T-cell (primary cell): Measurements from ENCODE around the gene CD320. TPM values are rescaled to one million over a fixed set of nuclear protein-coding genes. Genes with fewer than 3 reads are reported as not detected.

ENCODE experiments used
- ATAC-seq, 4 experiments: fragments of 200-7000 bp in 3 of 4; fragments of 150-1000 bp in 1 of 4; cut with Tn5 transposase; replicated peaks in 1 of 4; 1 replicate in 3 of 4; 2 replicates in 1 of 4; pipeline ENCODE4 v1.10.0; 2021; ENCODE audit warnings: moderate library complexity in 3 of 4, mild to moderate bottlenecking in 2 of 4, moderate number of reproducible peaks in 1 of 4
- CTCF ChIA-PET, 2 donors: fragments of 300-600 bp; sonication (Branson Sonifier 250); formaldehyde crosslinking; loops; one replicate each; lab custom pipeline; 2022; ENCODE audit warnings: antibody characterized with exemption in 2 of 2; lab: Charles Lee
- POLR2A ChIA-PET, 2 donors: fragments of 300-600 bp; sonication (Branson Sonifier 250); formaldehyde crosslinking; loops; one replicate each; lab custom pipeline; 2022; ENCODE audit warnings: antibody characterized with exemption in 2 of 2; lab: Charles Lee
- DNase-seq, 35 experiments: peaks; one replicate each; pipeline versions ENCODE4 v3.0.0 to v3.0.0-alpha.2; 2013 to 2023
- H3K27ac ChIP-seq: one replicate; pipeline ENCODE4 v1.5.1; 2013; ENCODE audit warnings: low read length
- H3K27me3 ChIP-seq, 2 experiments: replicated peaks in 1 of 2; 1 replicate in 1 of 2; 2 replicates in 1 of 2; pipeline versions ENCODE4 v1.6.1 to v1.7.0; 2013; ENCODE audit warnings: low read length in 1 of 2, mixed read lengths in 1 of 2; ENCODE audit not compliant: control insufficient read depth in 2 of 2, insufficient read depth in 2 of 2; ENCODE audit errors: extremely low read depth in 1 of 2
- H3K36me3 ChIP-seq, 2 donors: 1 replicate in 1 of 2; 2 replicates in 1 of 2; pipeline versions ENCODE4 v1.6.1 to v1.7.0; 2013; ENCODE audit warnings: low read length in 1 of 2; ENCODE audit not compliant: control insufficient read depth in 2 of 2, insufficient read depth in 1 of 2; ENCODE audit errors: extremely low read depth in 1 of 2
- H3K4me1 ChIP-seq, 2 experiments: 1 replicate in 1 of 2; 2 replicates in 1 of 2; pipeline versions ENCODE4 v1.6.1 to v1.7.0; 2013; ENCODE audit warnings: low read length in 2 of 2, mixed read lengths in 1 of 2; ENCODE audit not compliant: insufficient read depth in 2 of 2, control insufficient read depth in 1 of 2; ENCODE audit errors: extremely low read depth in 1 of 2
- H3K4me3 ChIP-seq, 2 donors: 1 replicate in 1 of 2; 2 replicates in 1 of 2; pipeline versions ENCODE4 v1.5.1 to v1.7.0; 2013; ENCODE audit warnings: mild to moderate bottlenecking in 2 of 2, low read length in 1 of 2, moderate library complexity in 1 of 2; ENCODE audit not compliant: control insufficient read depth in 1 of 2; ENCODE audit errors: extremely low read depth in 1 of 2
- H3K9me3 ChIP-seq: 2 replicates; pipeline ENCODE4 v1.7.0; 2013
- H3K27ac Mint-ChIP-seq, 2 donors: one replicate each; pipeline ENCODE4 v1.8.0; 2020 to 2021; ENCODE audit warnings: mild to moderate bottlenecking in 2 of 2, mixed read lengths in 2 of 2
- H3K27me3 Mint-ChIP-seq, 2 donors: one replicate each; pipeline ENCODE4 v1.8.0; 2021 to 2022; ENCODE audit warnings: mixed read lengths in 2 of 2
- H3K36me3 Mint-ChIP-seq: one replicate; pipeline ENCODE4 v1.8.0; 2021; ENCODE audit warnings: mixed read lengths
- H3K4me1 Mint-ChIP-seq, 3 donors: one replicate each; pipeline ENCODE4 v1.8.0; 2020 to 2022; ENCODE audit warnings: mixed read lengths in 3 of 3, mild to moderate bottlenecking in 1 of 3
- H3K4me3 Mint-ChIP-seq, 3 donors: one replicate each; pipeline ENCODE4 v1.8.0; 2020 to 2022; ENCODE audit warnings: mild to moderate bottlenecking in 3 of 3, mixed read lengths in 3 of 3, moderate library complexity in 3 of 3
- H3K9me3 Mint-ChIP-seq, 3 donors: one replicate each; pipeline ENCODE4 v1.8.0; 2020 to 2022; ENCODE audit warnings: mixed read lengths in 3 of 3
- WGBS: methylation state at CpG from one replicate; pipeline ENCODE4 v1.1.5; 2013; ENCODE audit warnings: missing lambda C conversion rate; ENCODE audit not compliant: insufficient coverage; 5-methylcytosine and 5-hydroxymethylcytosine counted together
- total RNA-seq, 35 experiments: library from RNA in 6 of 35; stranded (reverse) in 6 of 35; fragments of 120-200 nt in 1 of 35; gene quantifications; one replicate each; pipeline versions ENCODE4 v1.2.1 to v1.2.4 and lab custom pipeline; 2013 to 2026

The CD320 gene
- total RNA-seq, 5 donors from 2014 or later (not counting 1 experiment from before 2014, with no cell fraction given), result 26.1 to 41.5 (median 37.4) TPM

DNA sequence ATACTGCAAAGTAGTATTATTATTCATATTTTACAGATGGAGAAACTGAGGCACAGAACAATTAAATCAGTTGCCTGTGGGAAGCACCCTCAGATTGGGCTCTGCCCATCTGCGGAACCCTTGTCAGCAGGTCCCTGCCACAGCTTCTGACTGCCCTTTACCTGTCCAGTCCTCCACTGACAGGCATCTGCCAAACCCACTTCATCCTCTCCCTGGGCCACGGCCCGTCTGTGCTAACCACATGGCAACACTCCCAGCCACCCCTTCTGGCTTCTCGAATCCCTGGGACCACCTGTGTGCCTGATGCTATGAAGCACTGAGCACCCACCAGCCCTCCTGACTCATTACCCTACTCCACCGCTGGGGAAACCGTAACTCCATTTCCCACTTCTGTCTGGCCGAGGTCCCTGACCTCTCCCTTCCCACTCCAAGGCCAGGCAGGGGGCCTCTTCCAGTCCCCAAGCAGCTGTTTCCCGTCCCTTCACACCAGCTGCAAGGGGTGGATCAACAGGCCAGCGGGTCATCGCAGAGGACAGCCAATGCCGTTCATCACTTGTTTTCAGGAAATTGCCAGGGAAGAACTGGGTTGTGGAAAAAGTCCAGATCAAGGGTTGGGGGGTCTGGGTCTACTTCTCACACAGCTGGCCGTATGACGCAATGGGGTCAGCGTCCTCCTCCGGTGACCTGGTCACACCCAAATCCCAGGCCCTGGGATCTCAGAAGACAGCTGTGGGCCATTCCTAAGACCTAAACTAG lies 32.4 kb upstream of the CD320 start:
- H3K4me1 Mint-ChIP-seq, result peaks cover 4 to 11% (median 9%) of the 10 kb centered on the region in 3 donors
- ChIA-PET CTCF (interaction anchor here in 1 of 2 donors (0.6 to 1.0 kb wide), 4 partner anchors 19 to 241 kb away, joined by 3 to 6 read pairs (median 4); partner anchors contain the start of genes NDUFA7 and RPS28), POLR2A (interaction anchor here in 1 of 2 donors (1.1 kb wide), 1 partner anchor 16 kb away, joined by 7 read pairs; no protein-coding TSS in a partner anchor)
- DNase-seq (no peak), ATAC-seq (no peak)
- H3K9me3 Mint-ChIP-seq, result no peaks in the 10 kb centered on the region
- Histone ChIP-seq H3K27ac (no peak overlapping the region), H3K4me3 (no peak overlapping the region), H3K27me3 (peaks cover 2 to 54% of the 10 kb centered on the region in 2 experiments), H3K9me3 (no peaks in the 10 kb centered on the region), H3K36me3 (no peaks in the 10 kb centered on the region), H3K4me1 (peaks cover 0 to 28% of the 10 kb centered on the region in 2 experiments)
- H3K27me3 Mint-ChIP-seq, result peaks cover 13 to 40% of the 10 kb centered on the region in 2 donors
- no peak overlapping the region for H3K4me3 Mint-ChIP-seq
- 37% methylated on average over 13 of the region's 15 CpGs for WGBS
- no peaks in the 10 kb centered on the region for H3K36me3 Mint-ChIP-seq
- H3K27ac Mint-ChIP-seq, result no peak overlapping the region

DNA sequence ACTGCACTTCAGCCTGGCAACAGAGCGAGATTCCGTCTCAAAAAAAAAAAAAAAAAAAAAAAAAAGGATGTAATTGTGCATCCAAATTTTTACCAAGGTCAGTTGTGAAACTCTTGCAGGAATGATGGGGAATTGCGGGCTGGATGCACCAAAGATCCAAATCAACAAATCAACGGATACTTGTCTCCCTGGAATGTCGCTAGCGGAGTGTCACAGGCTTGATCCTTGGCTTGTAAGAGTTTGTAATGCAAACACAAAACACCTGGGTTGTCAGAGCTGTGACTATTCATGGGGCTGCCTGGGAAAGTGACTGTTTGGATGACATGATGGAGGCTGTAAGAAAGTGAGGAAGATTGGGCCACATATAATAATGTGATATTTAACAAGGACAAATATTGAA lies 30.7 kb upstream of the CD320 start:
- WGBS, result no CpG with 5 or more reads among the region's 6 CpGs
- POLR2A ChIA-PET, result no interaction called here

DNA sequence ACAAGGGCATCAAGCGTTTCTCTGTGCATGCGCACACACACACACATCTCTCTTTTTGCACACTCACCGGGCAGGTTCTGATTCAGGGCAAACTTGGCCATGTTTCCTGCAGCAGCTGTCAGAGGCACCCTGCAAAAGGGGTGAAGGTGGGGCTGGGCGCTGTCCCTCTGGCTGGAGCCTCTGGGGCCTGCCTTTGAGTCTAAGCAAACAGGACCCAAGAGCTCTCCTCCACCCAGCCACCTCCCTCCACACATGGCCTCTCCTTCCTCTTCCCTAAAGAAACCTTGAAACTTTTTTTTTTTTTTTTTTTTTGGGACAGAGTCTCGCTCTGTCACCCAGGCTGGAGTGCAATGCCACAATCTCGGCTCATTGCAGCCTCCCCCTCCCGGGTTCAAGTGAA lies 29.6 kb upstream of the CD320 start:
- no peaks in the 10 kb centered on the region for H3K36me3 ChIP-seq
- Mint-ChIP-seq H3K9me3 (no peaks in the 10 kb centered on the region), H3K4me3 (peak overlapping the region in 1 of 3 donors; percentile 10), H3K36me3 (no peaks in the 10 kb centered on the region), H3K27me3 (peaks cover 13 to 45% of the 10 kb centered on the region in 2 donors), H3K4me1 (peaks cover 4 to 10% (median 6%) of the 10 kb centered on the region in 3 donors), H3K27ac (no peak overlapping the region)
- ATAC-seq (no peak), DNase-seq (no peak)
- H3K4me3 ChIP-seq, result no peak overlapping the region
- CTCF ChIA-PET, result interaction anchor here in 1 of 2 donors (0.7 kb wide), 1 partner anchor 564 kb away, joined by 7 read pairs; no protein-coding TSS in a partner anchor
- peaks cover 0 to 26% of the 10 kb centered on the region in 2 experiments for H3K4me1 ChIP-seq
- peaks cover 4 to 53% of the 10 kb centered on the region in 2 experiments for H3K27me3 ChIP-seq
- no peaks in the 10 kb centered on the region for H3K9me3 ChIP-seq
- H3K27ac ChIP-seq, result no peak overlapping the region
- POLR2A ChIA-PET, result no interaction called here
- 81% methylated on average over 3 of the region's 7 CpGs for WGBS

More for the DNA sequence above, 30.7 kb upstream of the CD320 start:
- H3K27ac ChIP-seq, result no peak overlapping the region
- Mint-ChIP-seq H3K9me3 (no peaks in the 10 kb centered on the region), H3K27me3 (peaks cover 13 to 42% of the 10 kb centered on the region in 2 donors), H3K4me1 (peaks cover 4 to 12% (median 11%) of the 10 kb centered on the region in 3 donors), H3K36me3 (no peaks in the 10 kb centered on the region), H3K4me3 (no peak overlapping the region), H3K27ac (no peak overlapping the region)
- H3K9me3 ChIP-seq, result no peaks in the 10 kb centered on the region
- peaks cover 4 to 54% of the 10 kb centered on the region in 2 experiments for H3K27me3 ChIP-seq
- DNase-seq (no peak), ATAC-seq (no peak)
- no peaks in the 10 kb centered on the region for H3K36me3 ChIP-seq
- CTCF ChIA-PET, result no interaction called here
- H3K4me3 ChIP-seq, result no peak overlapping the region
- H3K4me1 ChIP-seq, result peaks cover 0 to 35% of the 10 kb centered on the region in 2 experiments

DNA sequence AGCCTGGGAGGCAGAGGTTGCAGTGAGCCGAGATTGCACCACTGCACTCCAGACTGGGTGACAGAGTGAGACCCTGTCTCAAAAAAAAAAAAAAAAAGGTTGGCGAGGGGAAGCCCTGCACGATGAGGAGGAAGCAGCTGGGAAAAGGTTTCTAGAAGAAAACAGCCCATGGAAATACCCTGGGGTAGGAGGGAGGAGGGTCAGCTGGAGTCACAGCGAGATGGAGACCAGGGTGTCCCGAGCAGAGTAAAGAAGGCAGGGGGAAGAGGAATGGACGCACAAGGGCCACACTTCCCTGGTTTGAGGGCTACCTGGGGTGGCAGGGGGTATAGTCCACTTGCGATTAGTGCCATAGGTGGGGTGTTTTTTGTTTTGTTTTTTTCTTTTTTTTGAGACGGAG lies 28.5 kb upstream of the CD320 start:
- Mint-ChIP-seq H3K27ac (no peak overlapping the region), H3K4me1 (peaks cover 4 to 10% (median 5%) of the 10 kb centered on the region in 3 donors), H3K27me3 (peaks cover 13 to 45% of the 10 kb centered on the region in 2 donors), H3K36me3 (no peaks in the 10 kb centered on the region), H3K9me3 (no peaks in the 10 kb centered on the region), H3K4me3 (no peak overlapping the region)
- 8% methylated on average over 3 of the region's 8 CpGs for WGBS
- Histone ChIP-seq H3K36me3 (no peaks in the 10 kb centered on the region), H3K4me1 (peaks cover 0 to 16% of the 10 kb centered on the region in 2 experiments), H3K9me3 (no peaks in the 10 kb centered on the region), H3K4me3 (no peak overlapping the region), H3K27ac (no peak overlapping the region), H3K27me3 (peaks cover 4 to 48% of the 10 kb centered on the region in 2 experiments)
- ChIA-PET CTCF (interaction anchor here in 1 of 2 donors (0.6 kb wide), 1 partner anchor 18 kb away, joined by 3 read pairs; no protein-coding TSS in a partner anchor), POLR2A (interaction anchor here in 1 of 2 donors (0.6 kb wide), 1 partner anchor 81 kb away, joined by 7 read pairs; no protein-coding TSS in a partner anchor)
- no peak for DNase-seq
- no peak for ATAC-seq

DNA sequence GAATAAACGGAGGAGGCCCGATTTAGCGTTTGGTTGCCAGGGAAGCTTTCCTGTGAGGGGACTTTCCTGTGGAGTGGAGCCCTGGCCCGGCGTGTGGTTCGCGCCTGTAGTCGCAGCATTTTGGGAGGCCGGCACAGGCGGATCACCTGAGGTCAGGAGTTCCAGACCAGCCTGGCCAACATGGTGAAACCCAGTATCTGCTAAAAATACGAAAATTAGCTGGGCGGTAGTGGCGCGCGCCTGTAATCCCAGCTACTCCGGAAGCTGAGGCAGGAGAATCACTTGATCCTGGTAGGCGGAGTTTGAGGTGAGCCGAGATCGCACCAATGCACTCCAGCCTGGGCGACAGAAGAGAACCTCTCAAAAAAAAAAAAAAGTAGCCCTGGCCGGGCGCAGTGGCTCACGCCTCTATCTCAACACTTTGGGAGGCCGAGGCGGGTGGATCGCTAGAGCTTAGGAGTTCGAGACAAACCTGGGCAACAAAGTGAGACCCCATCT lies 28.0 kb upstream of the CD320 start:
- H3K36me3 ChIP-seq, result no peaks in the 10 kb centered on the region
- 42% methylated on average over 20 of the region's 27 CpGs for WGBS
- H3K27me3 ChIP-seq, result peaks cover 4 to 48% of the 10 kb centered on the region in 2 experiments
- DNase-seq, result no peak
- POLR2A ChIA-PET, result no interaction called here
- ATAC-seq, result no peak
- Mint-ChIP-seq H3K4me1 (peaks cover 3 to 10% (median 4%) of the 10 kb centered on the region in 3 donors), H3K27ac (peak overlapping the region in 1 of 2 donors; percentile 43), H3K4me3 (peak overlapping the region; percentile 36 to 60 (median 59)), H3K36me3 (no peaks in the 10 kb centered on the region), H3K27me3 (peaks cover 13 to 45% of the 10 kb centered on the region in 2 donors), H3K9me3 (no peaks in the 10 kb centered on the region)
- H3K4me1 ChIP-seq, result peaks cover 0 to 16% of the 10 kb centered on the region in 2 experiments
- H3K9me3 ChIP-seq, result no peaks in the 10 kb centered on the region
- no peak overlapping the region for H3K27ac ChIP-seq
- no peak overlapping the region for H3K4me3 ChIP-seq
- CTCF ChIA-PET, result no interaction called here
